T-cell (primary cell): Measurements from ENCODE around the gene FOXN4. TPM values are rescaled to one million over a fixed set of nuclear protein-coding genes. Genes with fewer than 3 reads are reported as not detected.

Source experiments
- ATAC-seq, 4 experiments: fragments of 200-7000 bp in 3 of 4; fragments of 150-1000 bp in 1 of 4; cut with Tn5 transposase; replicated peaks in 1 of 4; 1 replicate in 3 of 4; 2 replicates in 1 of 4; pipeline ENCODE4 v1.10.0; 2021; ENCODE audit warnings: moderate library complexity in 3 of 4, mild to moderate bottlenecking in 2 of 4, moderate number of reproducible peaks in 1 of 4
- CTCF ChIA-PET, 2 donors: fragments of 300-600 bp; sonication (Branson Sonifier 250); formaldehyde crosslinking; loops; one replicate each; lab custom pipeline; 2022; ENCODE audit warnings: antibody characterized with exemption in 2 of 2; lab: Charles Lee
- POLR2A ChIA-PET, 2 donors: fragments of 300-600 bp; sonication (Branson Sonifier 250); formaldehyde crosslinking; loops; one replicate each; lab custom pipeline; 2022; ENCODE audit warnings: antibody characterized with exemption in 2 of 2; lab: Charles Lee
- DNase-seq, 35 experiments: peaks; one replicate each; pipeline versions ENCODE4 v3.0.0 to v3.0.0-alpha.2; 2013 to 2023
- H3K27ac ChIP-seq: one replicate; pipeline ENCODE4 v1.5.1; 2013; ENCODE audit warnings: low read length
- H3K27me3 ChIP-seq, 2 experiments: replicated peaks in 1 of 2; 1 replicate in 1 of 2; 2 replicates in 1 of 2; pipeline versions ENCODE4 v1.6.1 to v1.7.0; 2013; ENCODE audit warnings: low read length in 1 of 2, mixed read lengths in 1 of 2; ENCODE audit not compliant: control insufficient read depth in 2 of 2, insufficient read depth in 2 of 2; ENCODE audit errors: extremely low read depth in 1 of 2
- H3K36me3 ChIP-seq, 2 donors: 1 replicate in 1 of 2; 2 replicates in 1 of 2; pipeline versions ENCODE4 v1.6.1 to v1.7.0; 2013; ENCODE audit warnings: low read length in 1 of 2; ENCODE audit not compliant: control insufficient read depth in 2 of 2, insufficient read depth in 1 of 2; ENCODE audit errors: extremely low read depth in 1 of 2
- H3K4me1 ChIP-seq, 2 experiments: 1 replicate in 1 of 2; 2 replicates in 1 of 2; pipeline versions ENCODE4 v1.6.1 to v1.7.0; 2013; ENCODE audit warnings: low read length in 2 of 2, mixed read lengths in 1 of 2; ENCODE audit not compliant: insufficient read depth in 2 of 2, control insufficient read depth in 1 of 2; ENCODE audit errors: extremely low read depth in 1 of 2
- H3K4me3 ChIP-seq, 2 donors: 1 replicate in 1 of 2; 2 replicates in 1 of 2; pipeline versions ENCODE4 v1.5.1 to v1.7.0; 2013; ENCODE audit warnings: mild to moderate bottlenecking in 2 of 2, low read length in 1 of 2, moderate library complexity in 1 of 2; ENCODE audit not compliant: control insufficient read depth in 1 of 2; ENCODE audit errors: extremely low read depth in 1 of 2
- H3K9me3 ChIP-seq: 2 replicates; pipeline ENCODE4 v1.7.0; 2013
- H3K27ac Mint-ChIP-seq, 2 donors: one replicate each; pipeline ENCODE4 v1.8.0; 2020 to 2021; ENCODE audit warnings: mild to moderate bottlenecking in 2 of 2, mixed read lengths in 2 of 2
- H3K27me3 Mint-ChIP-seq, 2 donors: one replicate each; pipeline ENCODE4 v1.8.0; 2021 to 2022; ENCODE audit warnings: mixed read lengths in 2 of 2
- H3K36me3 Mint-ChIP-seq: one replicate; pipeline ENCODE4 v1.8.0; 2021; ENCODE audit warnings: mixed read lengths
- H3K4me1 Mint-ChIP-seq, 3 donors: one replicate each; pipeline ENCODE4 v1.8.0; 2020 to 2022; ENCODE audit warnings: mixed read lengths in 3 of 3, mild to moderate bottlenecking in 1 of 3
- H3K4me3 Mint-ChIP-seq, 3 donors: one replicate each; pipeline ENCODE4 v1.8.0; 2020 to 2022; ENCODE audit warnings: mild to moderate bottlenecking in 3 of 3, mixed read lengths in 3 of 3, moderate library complexity in 3 of 3
- H3K9me3 Mint-ChIP-seq, 3 donors: one replicate each; pipeline ENCODE4 v1.8.0; 2020 to 2022; ENCODE audit warnings: mixed read lengths in 3 of 3
- WGBS: methylation state at CpG from one replicate; pipeline ENCODE4 v1.1.5; 2013; ENCODE audit warnings: missing lambda C conversion rate; ENCODE audit not compliant: insufficient coverage; 5-methylcytosine and 5-hydroxymethylcytosine counted together
- total RNA-seq, 35 experiments: library from RNA in 6 of 35; stranded (reverse) in 6 of 35; fragments of 120-200 nt in 1 of 35; gene quantifications; one replicate each; pipeline versions ENCODE4 v1.2.1 to v1.2.4 and lab custom pipeline; 2013 to 2026

The FOXN4 gene
- total RNA-seq, 5 donors from 2014 or later (not counting 1 experiment from before 2014, with no cell fraction given): not detected

GRCh38 chr12:109244073-109244472 lies 65.0 kb downstream of the FOXN4 start:
- CTCF ChIA-PET: interaction anchor here in 1 of 2 donors (0.5 kb wide), 1 partner anchor 486 kb away, joined by 3 read pairs; no protein-coding TSS in a partner anchor
- Histone ChIP-seq H3K36me3 (peaks cover 0 to 16% of the 10 kb centered on the region in 2 donors), H3K27ac (no peak overlapping the region), H3K27me3 (no peaks in the 10 kb centered on the region), H3K4me1 (no peaks in the 10 kb centered on the region), H3K4me3 (no peak overlapping the region), H3K9me3 (no peaks in the 10 kb centered on the region)
- Mint-ChIP-seq H3K27me3 (no peaks in the 10 kb centered on the region), H3K36me3 (peaks cover 50% of the 10 kb centered on the region), H3K4me3 (no peak overlapping the region), H3K4me1 (no peaks in the 10 kb centered on the region), H3K27ac (no peak overlapping the region), H3K9me3 (no peaks in the 10 kb centered on the region)
- POLR2A ChIA-PET: no interaction called here
- ATAC-seq (no peak), DNase-seq (no peak)
- WGBS: no CpG with 5 or more reads among the region's 5 CpGs

- ATAC-seq (no peak), DNase-seq (no peak)
- Histone ChIP-seq H3K4me3 (no peak overlapping the region), H3K27ac (no peak overlapping the region), H3K36me3 (peaks cover 0 to 21% of the 10 kb centered on the region in 2 donors), H3K4me1 (no peaks in the 10 kb centered on the region), H3K27me3 (no peaks in the 10 kb centered on the region), H3K9me3 (no peaks in the 10 kb centered on the region)
- Mint-ChIP-seq H3K4me1 (no peaks in the 10 kb centered on the region), H3K4me3 (no peak overlapping the region), H3K27me3 (no peaks in the 10 kb centered on the region), H3K27ac (no peak overlapping the region), H3K36me3 (peaks cover 47% of the 10 kb centered on the region), H3K9me3 (no peaks in the 10 kb centered on the region)
- WGBS: no CpG with 5 or more reads among the region's 5 CpGs
- ChIA-PET CTCF (no interaction called here), POLR2A (no interaction called here)
These were observed 67.1 kb downstream of the FOXN4 start for GRCh38 chr12:109241936-109242335.

DNA sequence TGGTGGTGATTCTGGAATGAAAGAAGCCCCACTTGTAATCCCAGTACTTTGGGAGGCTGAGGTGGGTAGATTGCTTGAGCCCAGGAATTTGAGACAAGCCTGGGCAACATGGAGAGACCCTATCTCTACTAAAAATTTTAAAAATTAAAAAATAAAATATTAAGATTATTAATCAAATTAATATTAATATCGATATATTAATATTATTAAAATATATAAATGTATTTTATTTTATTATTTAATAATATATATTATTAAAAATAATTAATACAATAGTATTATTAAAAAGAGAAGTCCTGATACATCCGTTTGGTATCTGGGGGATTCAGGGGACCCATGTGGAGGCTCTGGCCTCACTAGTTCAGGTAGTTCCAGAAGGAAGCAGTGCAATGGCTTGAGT lies 68.7 kb downstream of the FOXN4 start:
- DNase-seq (no peak), ATAC-seq (no peak)
- Histone ChIP-seq H3K4me1 (no peaks in the 10 kb centered on the region), H3K4me3 (no peak overlapping the region), H3K9me3 (no peaks in the 10 kb centered on the region), H3K27ac (no peak overlapping the region), H3K27me3 (no peaks in the 10 kb centered on the region), H3K36me3 (peaks cover 0 to 14% of the 10 kb centered on the region in 2 donors)
- ChIA-PET POLR2A (no interaction called here), CTCF (no interaction called here)
- Mint-ChIP-seq H3K9me3 (no peaks in the 10 kb centered on the region), H3K4me1 (no peaks in the 10 kb centered on the region), H3K36me3 (peaks cover 39% of the 10 kb centered on the region), H3K27ac (no peak overlapping the region), H3K4me3 (no peak overlapping the region), H3K27me3 (no peaks in the 10 kb centered on the region)
- WGBS: no CpG with 5 or more reads among the region's 2 CpGs

GRCh38 chr12:109239691-109240090 lies 69.4 kb downstream of the FOXN4 start:
- ChIA-PET POLR2A (no interaction called here), CTCF (no interaction called here)
- H3K4me3 ChIP-seq: no peak overlapping the region
- Mint-ChIP-seq H3K9me3 (no peaks in the 10 kb centered on the region), H3K4me3 (no peak overlapping the region), H3K36me3 (peaks cover 45% of the 10 kb centered on the region), H3K27me3 (no peaks in the 10 kb centered on the region), H3K27ac (no peak overlapping the region), H3K4me1 (no peaks in the 10 kb centered on the region)
- no peaks in the 10 kb centered on the region for H3K4me1 ChIP-seq
- no peak overlapping the region for H3K27ac ChIP-seq
- no peaks in the 10 kb centered on the region for H3K27me3 ChIP-seq
- peaks cover 0 to 14% of the 10 kb centered on the region in 2 donors for H3K36me3 ChIP-seq
- no peaks in the 10 kb centered on the region for H3K9me3 ChIP-seq
- ATAC-seq: no peak
- WGBS: 93% methylated on average over 11 of the region's 11 CpGs
- DNase-seq: no peak

- H3K4me1 ChIP-seq: no peaks in the 10 kb centered on the region
- no peaks in the 10 kb centered on the region for H3K27me3 ChIP-seq
- Mint-ChIP-seq H3K36me3 (peaks cover 45% of the 10 kb centered on the region), H3K27me3 (no peaks in the 10 kb centered on the region), H3K27ac (no peak overlapping the region), H3K4me1 (no peaks in the 10 kb centered on the region), H3K9me3 (no peaks in the 10 kb centered on the region), H3K4me3 (no peak overlapping the region)
- no peak for DNase-seq
- ATAC-seq: no peak
- 94% methylated on average over 2 of the region's 4 CpGs for WGBS
- peaks cover 0 to 14% of the 10 kb centered on the region in 2 donors for H3K36me3 ChIP-seq
- POLR2A ChIA-PET: no interaction called here
- no peaks in the 10 kb centered on the region for H3K9me3 ChIP-seq
- H3K27ac ChIP-seq: no peak overlapping the region
- no peak overlapping the region for H3K4me3 ChIP-seq
- CTCF ChIA-PET: no interaction called here
These were observed 69.9 kb downstream of the FOXN4 start for GRCh38 chr12:109239179-109239578.

GRCh38 chr12:109236257-109236656 lies 72.8 kb downstream of the FOXN4 start:
- Histone ChIP-seq H3K9me3 (no peaks in the 10 kb centered on the region), H3K27ac (no peak overlapping the region), H3K36me3 (peaks cover 0 to 14% of the 10 kb centered on the region in 2 donors), H3K4me3 (no peak overlapping the region), H3K27me3 (no peaks in the 10 kb centered on the region), H3K4me1 (no peaks in the 10 kb centered on the region)
- no peaks in the 10 kb centered on the region for H3K27me3 Mint-ChIP-seq
- H3K4me3 Mint-ChIP-seq: no peak overlapping the region
- H3K4me1 Mint-ChIP-seq: no peaks in the 10 kb centered on the region
- DNase-seq: no peak
- POLR2A ChIA-PET: no interaction called here
- H3K27ac Mint-ChIP-seq: no peak overlapping the region
- H3K36me3 Mint-ChIP-seq: peaks cover 43% of the 10 kb centered on the region
- 98% methylated on average over 3 of the region's 6 CpGs for whole genome bisulfite sequencing
- H3K9me3 Mint-ChIP-seq: no peaks in the 10 kb centered on the region
- ATAC-seq: no peak
- CTCF ChIA-PET: no interaction called here

- ATAC-seq (no peak), DNase-seq (no peak)
- Histone ChIP-seq H3K36me3 (peaks cover 0 to 10% of the 10 kb centered on the region in 2 donors), H3K4me3 (no peak overlapping the region), H3K4me1 (no peaks in the 10 kb centered on the region), H3K9me3 (no peaks in the 10 kb centered on the region), H3K27me3 (no peaks in the 10 kb centered on the region), H3K27ac (no peak overlapping the region)
- 92% methylated on average over 10 of the region's 15 CpGs for WGBS
- Mint-ChIP-seq H3K4me3 (no peak overlapping the region), H3K9me3 (no peaks in the 10 kb centered on the region), H3K4me1 (no peaks in the 10 kb centered on the region), H3K36me3 (peaks cover 43% of the 10 kb centered on the region), H3K27me3 (no peaks in the 10 kb centered on the region), H3K27ac (no peak overlapping the region)
- ChIA-PET POLR2A (no interaction called here), CTCF (no interaction called here)
These were observed 75.1 kb downstream of the FOXN4 start for GRCh38 chr12:109234012-109234411.
